Measurements from ENCODE around the gene VIT.

GRCh38 chr2:36732673-36733036 is 36.1 kb downstream of the VIT start:
- TF ChIP-seq EZH2 (IDR thresholded peaks at IDR 0.05; ENCODE audit: low read depth) (no peak), CTCF (conservative IDR thresholded peaks at IDR 0.05) (no peak)
